Neutrophil (primary cell): Measurements from ENCODE around the gene FGFR4.

Source experiments
- H3K27ac ChIP-seq: fragments of 200-600 bp; sonication (generic); 2 replicates; pipeline ENCODE4 v1.5.1; 2016; ENCODE audit warnings: mild to moderate bottlenecking, moderate library complexity
- H3K27me3 ChIP-seq: fragments of 200-600 bp; sonication (generic); 2 replicates; pipeline ENCODE4 v1.6.0; 2016; ENCODE audit warnings: mild to moderate bottlenecking
- H3K36me3 ChIP-seq: fragments of 200-600 bp; sonication (generic); 2 replicates; pipeline ENCODE4 v1.5.1; 2017
- H3K4me1 ChIP-seq, 2 experiments: fragments of 200-600 bp in 1 of 2; sonication (generic) in 1 of 2; 1 replicate in 1 of 2; 2 replicates in 1 of 2; pipeline versions ENCODE4 v1.5.1 to v1.6.1; 2013 to 2016; ENCODE audit warnings: low read depth in 1 of 2, low read length in 1 of 2, mild to moderate bottlenecking in 1 of 2, moderate library complexity in 1 of 2; ENCODE audit not compliant: control insufficient read depth in 1 of 2, insufficient read depth in 1 of 2
- H3K4me3 ChIP-seq, 2 experiments: fragments of 200-600 bp in 1 of 2; sonication (generic) in 1 of 2; 1 replicate in 1 of 2; 2 replicates in 1 of 2; pipeline ENCODE4 v1.5.1; 2013 to 2016; ENCODE audit warnings: low read depth in 1 of 2, low read length in 1 of 2, mild to moderate bottlenecking in 1 of 2, moderate library complexity in 1 of 2
- H3K9me3 ChIP-seq: fragments of 200-600 bp; sonication (generic); 2 replicates; pipeline ENCODE4 v1.5.1; 2016
- TF ChIP-seq, protein P1 (sequence below): fragments of 200-600 bp; sonication (generic); IDR thresholded peaks from 2 replicates; pipeline ENCODE4 v1.5.1; 2016; ENCODE audit warnings: antibody characterized with exemption

Gene FGFR4

DNA sequence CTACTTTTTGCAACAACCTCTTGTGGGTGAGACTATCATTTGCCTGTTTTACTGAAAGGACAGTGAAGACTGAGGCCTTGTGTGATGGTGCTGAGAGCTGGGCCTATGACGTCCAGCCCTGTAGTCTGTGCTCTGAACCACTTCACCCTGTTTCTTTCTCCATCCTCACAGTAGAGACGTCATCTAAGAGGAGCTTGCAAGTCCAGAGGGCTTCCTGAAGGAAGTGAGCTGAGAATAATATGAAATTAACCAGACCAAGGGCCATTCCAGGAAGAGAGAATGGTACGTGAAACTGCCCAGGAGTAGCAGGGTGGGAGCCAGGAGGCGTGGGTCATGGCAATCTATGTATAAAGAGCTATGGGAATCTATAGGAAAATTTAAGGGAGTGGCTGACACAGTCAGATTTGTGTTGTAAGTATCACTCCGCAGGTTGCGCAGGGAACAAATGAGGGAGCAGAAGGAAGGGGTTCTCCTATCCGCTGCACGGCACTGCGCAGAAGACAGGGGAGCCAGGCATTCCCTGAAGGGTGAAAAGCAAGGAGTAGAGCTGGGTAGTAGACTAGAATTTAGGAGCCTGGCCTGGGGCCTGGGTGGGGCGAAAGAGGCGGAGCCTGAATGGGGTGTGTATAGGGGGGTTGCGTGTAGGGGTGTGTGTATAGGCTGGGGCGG is 596 bp upstream of the FGFR4 start:
- peak overlapping the region; percentile 33 for H3K27ac ChIP-seq
- H3K4me1 ChIP-seq: peaks cover 10 to 11% of the 10 kb centered on the region in 2 experiments
- H3K36me3 ChIP-seq: no peaks in the 10 kb centered on the region
- no peak overlapping the region for H3K4me3 ChIP-seq
- TF ChIP-seq, protein P1, sequence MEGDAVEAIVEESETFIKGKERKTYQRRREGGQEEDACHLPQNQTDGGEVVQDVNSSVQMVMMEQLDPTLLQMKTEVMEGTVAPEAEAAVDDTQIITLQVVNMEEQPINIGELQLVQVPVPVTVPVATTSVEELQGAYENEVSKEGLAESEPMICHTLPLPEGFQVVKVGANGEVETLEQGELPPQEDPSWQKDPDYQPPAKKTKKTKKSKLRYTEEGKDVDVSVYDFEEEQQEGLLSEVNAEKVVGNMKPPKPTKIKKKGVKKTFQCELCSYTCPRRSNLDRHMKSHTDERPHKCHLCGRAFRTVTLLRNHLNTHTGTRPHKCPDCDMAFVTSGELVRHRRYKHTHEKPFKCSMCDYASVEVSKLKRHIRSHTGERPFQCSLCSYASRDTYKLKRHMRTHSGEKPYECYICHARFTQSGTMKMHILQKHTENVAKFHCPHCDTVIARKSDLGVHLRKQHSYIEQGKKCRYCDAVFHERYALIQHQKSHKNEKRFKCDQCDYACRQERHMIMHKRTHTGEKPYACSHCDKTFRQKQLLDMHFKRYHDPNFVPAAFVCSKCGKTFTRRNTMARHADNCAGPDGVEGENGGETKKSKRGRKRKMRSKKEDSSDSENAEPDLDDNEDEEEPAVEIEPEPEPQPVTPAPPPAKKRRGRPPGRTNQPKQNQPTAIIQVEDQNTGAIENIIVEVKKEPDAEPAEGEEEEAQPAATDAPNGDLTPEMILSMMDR: no peak
- no peaks in the 10 kb centered on the region for H3K9me3 ChIP-seq
- H3K27me3 ChIP-seq: peaks cover 81% of the 10 kb centered on the region

GRCh38 chr5:177087398-177088005 is 787 bp downstream of the FGFR4 start:
- peaks cover 79% of the 10 kb centered on the region for H3K27me3 ChIP-seq
- peak overlapping the region; percentile 49 to 60 for H3K4me3 ChIP-seq
- TF ChIP-seq, protein P1: no peak
- no peaks in the 10 kb centered on the region for H3K9me3 ChIP-seq
- H3K27ac ChIP-seq: no peak overlapping the region
- H3K36me3 ChIP-seq: no peaks in the 10 kb centered on the region
- peaks cover 10 to 11% of the 10 kb centered on the region in 2 experiments for H3K4me1 ChIP-seq

- no peaks in the 10 kb centered on the region for H3K36me3 ChIP-seq
- no peak overlapping the region for H3K4me3 ChIP-seq
- TF ChIP-seq, protein P1: no peak
- H3K27me3 ChIP-seq: peaks cover 66% of the 10 kb centered on the region
- H3K9me3 ChIP-seq: no peaks in the 10 kb centered on the region
- peaks cover 10 to 11% of the 10 kb centered on the region in 2 experiments for H3K4me1 ChIP-seq
- H3K27ac ChIP-seq: no peak overlapping the region
Observed at GRCh38 chr5:177089127-177089526, 2.4 kb downstream of the FGFR4 start.

GRCh38 chr5:177089825-177090641 is 3.3 kb downstream of the FGFR4 start:
- Histone ChIP-seq H3K4me1 (peaks cover 17 to 18% of the 10 kb centered on the region in 2 experiments), H3K27me3 (peaks cover 58% of the 10 kb centered on the region), H3K4me3 (no peak overlapping the region), H3K9me3 (no peaks in the 10 kb centered on the region), H3K36me3 (no peaks in the 10 kb centered on the region), H3K27ac (no peak overlapping the region)
- TF ChIP-seq, protein P1: no peak

GRCh38 chr5:177090813-177091212 is 4.1 kb downstream of the FGFR4 start:
- no peak overlapping the region for H3K27ac ChIP-seq
- H3K36me3 ChIP-seq: no peaks in the 10 kb centered on the region
- H3K27me3 ChIP-seq: peaks cover 50% of the 10 kb centered on the region
- no peaks in the 10 kb centered on the region for H3K9me3 ChIP-seq
- no peak overlapping the region for H3K4me3 ChIP-seq
- peaks cover 17 to 18% of the 10 kb centered on the region in 2 experiments for H3K4me1 ChIP-seq
- TF ChIP-seq, protein P1: no peak
